ENCODE data around the gene PAGR1.
A peak's percentile ranks its signal among the peaks of the same experiment; 100 is the strongest.

PAGR1 gene

GRCh38 chr16:29815032-29815721 is 775 bp upstream of the PAGR1 start (continued):
- TF ChIP-seq ZNF70 (CRISPR knock-in tag; IDR thresholded peaks at IDR 0.05) (no peak), TOX (CRISPR knock-in tag; IDR thresholded peaks at IDR 0.05; ENCODE audit: borderline replicate concordance) (no peak), ISL1 (CRISPR knock-in tag; IDR thresholded peaks at IDR 0.05) (no peak), CSDC2 (CRISPR knock-in tag; IDR thresholded peaks at IDR 0.05) (no peak)

- ATAC-seq = peak; percentile 49
- TF ChIP-seq ZFP30 (CRISPR knock-in tag; IDR thresholded peaks at IDR 0.05) (no peak), ZFP3 (CRISPR knock-in tag; IDR thresholded peaks at IDR 0.05) (no peak), OSR1 (CRISPR knock-in tag; IDR thresholded peaks at IDR 0.05) (no peak), ESRRG (CRISPR knock-in tag; IDR thresholded peaks at IDR 0.05) (no peak), SNAI2 (CRISPR knock-in tag; IDR thresholded peaks at IDR 0.05) (no peak), TCF4 (CRISPR knock-in tag; IDR thresholded peaks at IDR 0.05; ENCODE audit: borderline replicate concordance) (no peak), ZNF8 (CRISPR knock-in tag; IDR thresholded peaks at IDR 0.05) (no peak), ISL1 (CRISPR knock-in tag; IDR thresholded peaks at IDR 0.05) (no peak), ZNF70 (CRISPR knock-in tag; IDR thresholded peaks at IDR 0.05) (no peak), RARB (CRISPR knock-in tag; IDR thresholded peaks at IDR 0.05) (no peak), ZC3H10 (CRISPR knock-in tag; IDR thresholded peaks at IDR 0.05) (no peak), PPARA (CRISPR knock-in tag; IDR thresholded peaks at IDR 0.05; ENCODE audit: borderline replicate concordance) (no peak), BACH2 (CRISPR knock-in tag; IDR thresholded peaks at IDR 0.05; ENCODE audit: borderline replicate concordance) (no peak), CREB5 (CRISPR knock-in tag; IDR thresholded peaks at IDR 0.05; ENCODE audit: low read depth) (no peak), CSDC2 (CRISPR knock-in tag; IDR thresholded peaks at IDR 0.05) (no peak), TOX (CRISPR knock-in tag; IDR thresholded peaks at IDR 0.05; ENCODE audit: borderline replicate concordance) (no peak)
- TF ChIP-seq, protein P1, sequence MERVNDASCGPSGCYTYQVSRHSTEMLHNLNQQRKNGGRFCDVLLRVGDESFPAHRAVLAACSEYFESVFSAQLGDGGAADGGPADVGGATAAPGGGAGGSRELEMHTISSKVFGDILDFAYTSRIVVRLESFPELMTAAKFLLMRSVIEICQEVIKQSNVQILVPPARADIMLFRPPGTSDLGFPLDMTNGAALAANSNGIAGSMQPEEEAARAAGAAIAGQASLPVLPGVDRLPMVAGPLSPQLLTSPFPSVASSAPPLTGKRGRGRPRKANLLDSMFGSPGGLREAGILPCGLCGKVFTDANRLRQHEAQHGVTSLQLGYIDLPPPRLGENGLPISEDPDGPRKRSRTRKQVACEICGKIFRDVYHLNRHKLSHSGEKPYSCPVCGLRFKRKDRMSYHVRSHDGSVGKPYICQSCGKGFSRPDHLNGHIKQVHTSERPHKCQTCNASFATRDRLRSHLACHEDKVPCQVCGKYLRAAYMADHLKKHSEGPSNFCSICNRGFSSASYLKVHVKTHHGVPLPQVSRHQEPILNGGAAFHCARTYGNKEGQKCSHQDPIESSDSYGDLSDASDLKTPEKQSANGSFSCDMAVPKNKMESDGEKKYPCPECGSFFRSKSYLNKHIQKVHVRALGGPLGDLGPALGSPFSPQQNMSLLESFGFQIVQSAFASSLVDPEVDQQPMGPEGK (CRISPR knock-in tag; IDR thresholded peaks at IDR 0.05; ENCODE audit: borderline replicate concordance) = no peak
- TF ChIP-seq, protein P2, sequence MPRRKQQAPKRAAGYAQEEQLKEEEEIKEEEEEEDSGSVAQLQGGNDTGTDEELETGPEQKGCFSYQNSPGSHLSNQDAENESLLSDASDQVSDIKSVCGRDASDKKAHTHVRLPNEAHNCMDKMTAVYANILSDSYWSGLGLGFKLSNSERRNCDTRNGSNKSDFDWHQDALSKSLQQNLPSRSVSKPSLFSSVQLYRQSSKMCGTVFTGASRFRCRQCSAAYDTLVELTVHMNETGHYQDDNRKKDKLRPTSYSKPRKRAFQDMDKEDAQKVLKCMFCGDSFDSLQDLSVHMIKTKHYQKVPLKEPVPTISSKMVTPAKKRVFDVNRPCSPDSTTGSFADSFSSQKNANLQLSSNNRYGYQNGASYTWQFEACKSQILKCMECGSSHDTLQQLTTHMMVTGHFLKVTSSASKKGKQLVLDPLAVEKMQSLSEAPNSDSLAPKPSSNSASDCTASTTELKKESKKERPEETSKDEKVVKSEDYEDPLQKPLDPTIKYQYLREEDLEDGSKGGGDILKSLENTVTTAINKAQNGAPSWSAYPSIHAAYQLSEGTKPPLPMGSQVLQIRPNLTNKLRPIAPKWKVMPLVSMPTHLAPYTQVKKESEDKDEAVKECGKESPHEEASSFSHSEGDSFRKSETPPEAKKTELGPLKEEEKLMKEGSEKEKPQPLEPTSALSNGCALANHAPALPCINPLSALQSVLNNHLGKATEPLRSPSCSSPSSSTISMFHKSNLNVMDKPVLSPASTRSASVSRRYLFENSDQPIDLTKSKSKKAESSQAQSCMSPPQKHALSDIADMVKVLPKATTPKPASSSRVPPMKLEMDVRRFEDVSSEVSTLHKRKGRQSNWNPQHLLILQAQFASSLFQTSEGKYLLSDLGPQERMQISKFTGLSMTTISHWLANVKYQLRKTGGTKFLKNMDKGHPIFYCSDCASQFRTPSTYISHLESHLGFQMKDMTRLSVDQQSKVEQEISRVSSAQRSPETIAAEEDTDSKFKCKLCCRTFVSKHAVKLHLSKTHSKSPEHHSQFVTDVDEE (CRISPR knock-in tag; IDR thresholded peaks at IDR 0.05) = no peak
- TF ChIP-seq, protein P3, sequence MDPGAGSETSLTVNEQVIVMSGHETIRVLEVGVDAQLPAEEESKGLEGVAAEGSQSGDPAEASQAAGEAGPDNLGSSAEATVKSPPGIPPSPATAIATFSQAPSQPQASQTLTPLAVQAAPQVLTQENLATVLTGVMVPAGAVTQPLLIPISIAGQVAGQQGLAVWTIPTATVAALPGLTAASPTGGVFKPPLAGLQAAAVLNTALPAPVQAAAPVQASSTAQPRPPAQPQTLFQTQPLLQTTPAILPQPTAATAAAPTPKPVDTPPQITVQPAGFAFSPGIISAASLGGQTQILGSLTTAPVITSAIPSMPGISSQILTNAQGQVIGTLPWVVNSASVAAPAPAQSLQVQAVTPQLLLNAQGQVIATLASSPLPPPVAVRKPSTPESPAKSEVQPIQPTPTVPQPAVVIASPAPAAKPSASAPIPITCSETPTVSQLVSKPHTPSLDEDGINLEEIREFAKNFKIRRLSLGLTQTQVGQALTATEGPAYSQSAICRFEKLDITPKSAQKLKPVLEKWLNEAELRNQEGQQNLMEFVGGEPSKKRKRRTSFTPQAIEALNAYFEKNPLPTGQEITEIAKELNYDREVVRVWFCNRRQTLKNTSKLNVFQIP (CRISPR knock-in tag; IDR thresholded peaks at IDR 0.05; ENCODE audit: borderline replicate concordance, low read depth) = no peak
These were observed 916 bp downstream of the PAGR1 start for GRCh38 chr16:29816694-29817441.

GRCh38 chr16:29818082-29818481 is 2.1 kb downstream of the PAGR1 start:
- ATAC-seq = no peak
- no peak for TF ChIP-seq SNAI2 (CRISPR knock-in tag; IDR thresholded peaks at IDR 0.05)
- TF ChIP-seq, protein P1 (CRISPR knock-in tag; IDR thresholded peaks at IDR 0.05; ENCODE audit: borderline replicate concordance) = no peak
- TF ChIP-seq ZFP3 (CRISPR knock-in tag; IDR thresholded peaks at IDR 0.05) = no peak
- TF ChIP-seq CREB5 (CRISPR knock-in tag; IDR thresholded peaks at IDR 0.05; ENCODE audit: low read depth) = no peak
- no peak for TF ChIP-seq CSRNP3 (CRISPR knock-in tag; IDR thresholded peaks at IDR 0.05)
- TF ChIP-seq ZNF8 (CRISPR knock-in tag; IDR thresholded peaks at IDR 0.05) = no peak
- TF ChIP-seq TOX (CRISPR knock-in tag; IDR thresholded peaks at IDR 0.05; ENCODE audit: borderline replicate concordance) = no peak
- TF ChIP-seq, protein P2 (CRISPR knock-in tag; IDR thresholded peaks at IDR 0.05) = no peak

Measured in SK-N-SH treated with all-trans-retinoic acid at 6 μM for 48 hours (cell line).